HG02610 (cell line): ENCODE data around the gene APOM.

Experiments used
- ATAC-seq: cut with Tn5 transposase; IDR thresholded peaks from one replicate; pipeline ENCODE4 v1.9.1; 2021; ENCODE audit warnings: mild to moderate bottlenecking, moderate library complexity; ENCODE audit not compliant: unreplicated experiment

APOM gene

GRCh38 chr6:31676322-31676903 lies 20.7 kb downstream of the APOM start:
- no peak for ATAC-seq

- no peak for ATAC-seq
Observed at GRCh38 chr6:31676904-31677303, 21.2 kb downstream of the APOM start.

GRCh38 chr6:31677955-31678354 lies 22.3 kb downstream of the APOM start:
- ATAC-seq = no peak

GRCh38 chr6:31680226-31681134 lies 24.8 kb downstream of the APOM start, which contains the start of gene LY6G5C:
LY6G5C (minus strand) TSS chr6:31681067; CDS start chr6:31680373, 694 bp downstream.
- ATAC-seq = no peak

GRCh38 chr6:31681135-31681671 lies 25.5 kb downstream of the APOM start:
- ATAC-seq = no peak

GRCh38 chr6:31683591-31683990 lies 27.9 kb downstream of the APOM start:
- ATAC-seq = no peak

- ATAC-seq = no peak
Observed at GRCh38 chr6:31686483-31686882, 30.8 kb downstream of the APOM start.

GRCh38 chr6:31687321-31687720 lies 31.6 kb downstream of the APOM start:
- no peak for ATAC-seq

GRCh38 chr6:31687860-31688693 lies 32.4 kb downstream of the APOM start:
- ATAC-seq = no peak

- no peak for ATAC-seq
Observed at GRCh38 chr6:31689249-31690110, 33.8 kb downstream of the APOM start.

GRCh38 chr6:31690231-31691077 lies 34.8 kb downstream of the APOM start:
- ATAC-seq = no peak

GRCh38 chr6:31691078-31691463 lies 35.4 kb downstream of the APOM start:
- no peak for ATAC-seq

GRCh38 chr6:31691564-31692108 lies 35.9 kb downstream of the APOM start:
- ATAC-seq = no peak

- ATAC-seq = no peak
Observed at GRCh38 chr6:31692353-31692752, 36.7 kb downstream of the APOM start.

- ATAC-seq = no peak
Observed at GRCh38 chr6:31692886-31693285, 37.2 kb downstream of the APOM start.

- ATAC-seq = no peak
Observed at GRCh38 chr6:31693535-31693934, 37.8 kb downstream of the APOM start.

GRCh38 chr6:31697555-31697954 lies 41.9 kb downstream of the APOM start:
- no peak for ATAC-seq

- no peak for ATAC-seq
Observed at GRCh38 chr6:31700740-31701401, 45.2 kb downstream of the APOM start.
